NCI-H1092 (cell line): ENCODE measurements around the gene ANKRD34B.

ENCODE experiments used
- DNase-seq: peaks from one replicate; lab custom pipeline; 2025; lab: John Stamatoyannopoulos, UW

ANKRD34B gene

DNA sequence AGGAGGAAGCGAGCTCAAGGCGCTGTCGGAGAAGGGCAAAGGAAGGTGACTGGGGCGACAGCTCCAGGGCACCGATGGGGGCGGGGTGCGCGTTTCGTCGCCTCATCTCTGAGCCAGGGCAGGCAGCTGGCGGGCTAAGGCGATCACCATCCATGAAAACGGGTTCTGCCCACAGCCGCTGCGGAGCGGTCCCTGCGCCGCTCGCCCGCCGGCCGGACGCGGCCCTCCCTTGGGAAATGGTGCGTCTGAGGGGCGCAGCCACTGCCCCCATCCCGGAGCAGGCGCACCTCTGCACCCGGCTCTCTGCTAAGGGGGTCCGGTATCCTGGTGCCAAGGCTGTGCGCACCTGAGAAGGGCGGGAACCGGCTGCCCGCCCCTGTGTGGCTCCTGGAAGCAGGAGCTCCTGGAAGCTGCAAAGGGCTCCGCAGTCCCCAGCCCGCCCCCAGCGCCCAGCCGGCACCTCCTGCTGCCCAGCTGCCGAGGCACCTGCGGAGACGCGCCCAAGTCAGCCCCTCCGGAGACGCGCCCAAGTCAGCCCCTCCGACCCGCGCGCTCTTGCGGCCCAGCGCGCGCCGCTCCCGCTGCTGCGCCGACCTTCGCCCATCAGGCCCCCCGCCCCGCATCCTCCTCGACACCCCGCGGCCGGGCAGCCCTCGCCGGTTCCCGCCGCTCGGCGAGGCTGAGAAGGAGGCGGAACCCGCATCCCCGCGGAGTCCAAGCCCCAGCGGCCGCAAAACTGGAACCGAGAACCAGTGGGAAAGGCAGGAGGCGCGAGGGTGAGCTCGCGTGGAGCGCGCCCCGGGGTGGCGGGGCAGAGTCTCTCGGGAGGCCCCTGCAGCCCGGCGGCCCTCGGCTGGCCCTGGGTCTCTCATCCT lies 757 bp downstream of the ANKRD34B start:
- no peak for DNase-seq

DNA sequence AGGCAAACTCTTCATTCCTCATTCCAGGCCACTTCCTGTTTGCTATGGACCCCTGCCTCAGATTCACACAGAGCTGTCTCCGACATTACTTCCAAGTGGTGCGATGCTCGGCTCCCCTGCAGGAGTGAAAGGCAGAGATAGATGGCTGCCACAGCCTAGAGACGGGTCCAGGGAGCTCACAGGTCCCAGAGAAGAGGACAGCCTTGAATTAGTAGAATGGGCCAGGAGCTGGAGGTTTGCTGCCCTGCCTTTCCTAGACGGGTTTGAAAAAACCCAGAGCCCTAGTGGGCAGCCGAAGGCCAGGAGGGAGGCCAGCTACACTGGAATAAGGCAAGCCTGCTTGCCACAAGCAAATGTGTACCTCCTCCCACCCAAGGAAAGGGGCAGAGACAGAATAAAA lies 1.8 kb downstream of the ANKRD34B start:
- no peak for DNase-seq

DNA sequence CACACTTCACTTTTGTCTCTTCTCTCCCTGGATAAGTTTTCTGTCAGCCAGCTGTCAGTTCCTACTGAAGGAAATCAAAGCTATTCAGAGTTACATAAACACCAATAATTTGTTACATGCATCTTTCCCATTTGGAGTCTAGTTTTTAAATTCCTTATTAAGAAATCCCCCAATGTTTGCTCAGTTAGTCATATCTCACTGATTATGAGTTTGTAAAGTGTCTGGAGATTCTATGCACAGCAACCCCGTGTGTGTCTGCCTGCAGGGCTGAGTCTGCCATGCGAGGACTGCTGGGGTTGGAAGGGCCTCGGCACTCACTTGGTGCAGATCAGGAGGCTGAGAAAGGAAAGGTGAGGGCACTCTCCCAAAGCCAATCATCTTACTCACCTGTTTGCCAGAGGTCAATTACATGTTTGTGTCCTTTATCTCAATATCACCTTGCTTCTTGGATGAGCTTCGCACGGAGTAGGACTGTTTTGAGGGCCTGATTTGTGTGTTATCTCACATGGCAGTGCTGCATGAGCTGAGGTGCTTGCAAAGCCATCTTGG lies 3.3 kb downstream of the ANKRD34B start:
- DNase-seq = no peak

DNA sequence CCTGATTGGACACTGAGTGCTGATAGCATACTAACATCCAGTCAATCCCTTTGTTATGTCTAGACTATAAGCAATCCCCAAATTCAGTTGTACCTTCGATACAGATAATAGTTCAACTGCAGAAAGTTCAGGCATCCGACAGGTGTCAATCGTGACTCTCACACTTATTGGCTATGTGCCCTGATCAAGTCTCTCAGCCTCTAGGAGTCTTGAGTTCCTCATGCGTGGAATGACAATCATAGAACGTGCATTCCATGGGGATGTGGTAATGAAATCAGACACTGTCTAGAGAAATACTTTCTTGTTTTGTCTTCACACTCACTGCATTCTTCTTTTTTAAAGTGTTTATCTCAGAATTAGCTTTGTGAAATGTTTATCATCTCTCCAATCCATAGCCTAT lies 4.8 kb downstream of the ANKRD34B start:
- DNase-seq = no peak

DNA sequence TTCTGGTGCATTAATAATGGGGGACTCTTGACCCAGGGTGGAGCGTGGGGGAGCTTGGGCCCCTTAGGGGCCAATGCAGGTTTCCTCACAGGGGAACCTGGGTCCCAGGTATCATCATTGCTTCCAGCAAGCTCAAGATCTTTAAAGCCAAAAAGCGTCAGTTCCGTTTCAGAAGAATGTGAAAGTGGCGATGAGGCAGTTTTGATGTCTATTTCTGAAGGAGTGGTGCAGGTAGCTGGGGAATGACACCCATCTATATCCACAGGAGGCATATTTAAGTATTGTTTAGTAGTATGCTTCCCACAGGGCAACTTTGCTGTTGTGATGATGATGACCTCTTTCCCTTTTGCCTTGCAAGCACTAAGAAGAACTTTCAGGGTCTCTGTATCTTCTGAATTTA lies 10.8 kb downstream of the ANKRD34B start:
- no peak for DNase-seq

DNA sequence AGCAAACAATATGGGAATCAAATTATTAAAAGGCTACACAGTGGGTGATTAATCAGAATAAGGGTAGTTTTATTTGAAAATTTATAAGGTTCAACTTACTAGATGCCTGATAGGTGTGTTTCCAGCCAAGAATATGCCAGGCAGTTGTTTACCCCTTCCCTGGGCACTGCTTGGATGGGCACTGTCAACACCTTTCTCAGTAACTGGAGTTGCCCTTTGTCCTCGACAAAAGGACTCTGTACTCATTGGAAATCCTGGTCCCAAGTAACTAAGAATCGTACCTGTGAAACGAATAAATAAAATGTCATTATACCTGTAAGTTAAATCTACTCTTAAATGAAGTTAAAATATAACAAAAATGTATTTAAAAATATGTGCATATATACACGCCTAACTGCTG lies 15.0 kb downstream of the ANKRD34B start:
- no peak for DNase-seq

DNA sequence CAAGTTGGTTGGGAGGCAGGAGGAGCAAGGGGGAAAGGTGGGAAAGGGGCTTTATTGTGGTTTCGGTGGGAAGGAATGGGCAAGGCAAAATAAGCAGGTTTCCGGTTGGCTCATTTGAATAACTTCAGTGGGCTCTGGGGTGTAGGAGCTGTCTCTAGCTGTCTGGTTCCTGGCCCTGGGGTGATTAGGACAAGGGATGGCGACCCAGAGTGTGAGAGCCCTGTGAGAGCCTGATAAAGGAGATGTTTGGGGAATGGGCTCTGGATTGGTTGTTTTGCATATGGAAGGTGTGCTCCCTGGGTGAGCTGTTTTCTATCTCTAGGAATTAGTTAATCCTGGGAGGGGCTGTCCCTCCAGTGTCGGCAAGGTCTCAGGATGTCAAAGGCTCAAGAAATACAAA lies 15.4 kb downstream of the ANKRD34B start:
- DNase-seq = no peak

DNA sequence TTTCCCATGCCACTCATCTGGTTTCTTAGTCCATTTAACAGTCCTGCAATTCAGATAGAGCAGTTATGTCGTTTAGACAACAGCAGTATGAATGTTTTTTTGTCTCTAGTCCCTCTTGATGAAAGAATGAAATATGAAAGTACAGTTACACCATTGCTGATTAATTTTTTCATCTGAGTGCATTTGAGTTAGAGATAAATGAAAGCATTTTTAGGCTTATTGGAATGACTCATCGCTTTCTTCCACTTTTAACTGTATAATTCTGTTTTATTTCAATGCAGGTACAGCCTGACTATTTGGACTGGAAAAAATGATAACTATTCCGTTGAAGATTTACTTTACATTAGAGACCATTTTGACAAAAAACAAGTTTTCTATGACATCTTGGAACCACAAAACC lies 28.7 kb downstream of the ANKRD34B start:
- no peak for DNase-seq

DNA sequence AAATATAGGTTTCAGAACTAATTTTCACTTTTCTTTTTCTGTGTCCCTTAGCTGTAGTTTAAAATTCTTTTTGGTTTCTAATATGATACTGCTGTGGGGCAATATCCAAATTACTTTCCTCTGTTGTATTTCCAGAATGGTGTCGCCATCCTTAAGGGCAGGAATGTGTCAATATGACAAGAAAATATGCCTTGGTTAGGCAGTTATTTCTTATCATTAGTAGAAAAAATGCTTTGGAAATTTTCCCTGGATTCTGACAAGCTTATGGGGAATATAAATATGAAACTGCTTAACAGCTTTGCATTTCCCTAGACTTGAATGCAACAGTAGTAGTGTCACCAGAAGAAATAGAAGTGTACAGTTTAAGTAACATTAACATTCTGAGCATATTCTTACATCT lies 29.4 kb downstream of the ANKRD34B start:
- DNase-seq = no peak

DNA sequence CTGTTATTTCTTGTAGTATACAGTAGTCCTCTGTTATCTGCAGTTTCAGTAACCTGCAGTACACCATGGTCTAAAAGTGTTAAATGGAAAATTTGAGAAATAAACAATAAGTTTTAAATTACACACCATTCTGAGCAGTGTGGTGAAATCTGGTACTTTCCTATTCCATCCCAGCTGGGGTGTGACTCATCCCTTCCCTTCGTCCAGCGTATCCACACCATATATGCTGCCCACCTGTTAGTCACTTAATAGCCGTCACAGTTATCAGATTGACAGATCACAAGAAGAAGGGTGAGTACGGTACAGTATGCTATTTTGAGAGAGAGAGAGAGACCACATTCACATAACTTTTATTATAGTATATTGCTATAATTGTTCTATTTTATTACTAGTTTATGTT lies 53.3 kb downstream of the ANKRD34B start:
- no peak for DNase-seq

DNA sequence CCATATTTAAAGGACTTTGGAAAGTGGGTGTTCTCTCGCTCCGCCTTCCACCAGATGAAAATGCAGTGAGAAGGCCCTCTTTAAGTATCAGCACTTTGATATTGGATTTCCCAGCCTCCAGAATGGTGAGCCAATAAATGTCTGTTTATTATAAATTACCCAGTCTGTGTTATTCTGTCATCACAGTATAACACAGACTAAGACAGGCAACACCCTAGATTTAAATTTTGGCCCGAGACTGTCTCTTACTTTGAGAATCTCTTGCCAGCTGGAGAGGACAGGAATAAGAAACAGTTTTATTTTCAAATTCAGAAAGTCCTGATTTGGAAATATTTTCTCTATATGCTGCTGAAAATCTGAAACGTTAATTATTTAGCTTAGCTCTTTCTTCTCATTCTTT lies 60.7 kb downstream of the ANKRD34B start:
- no peak for DNase-seq

DNA sequence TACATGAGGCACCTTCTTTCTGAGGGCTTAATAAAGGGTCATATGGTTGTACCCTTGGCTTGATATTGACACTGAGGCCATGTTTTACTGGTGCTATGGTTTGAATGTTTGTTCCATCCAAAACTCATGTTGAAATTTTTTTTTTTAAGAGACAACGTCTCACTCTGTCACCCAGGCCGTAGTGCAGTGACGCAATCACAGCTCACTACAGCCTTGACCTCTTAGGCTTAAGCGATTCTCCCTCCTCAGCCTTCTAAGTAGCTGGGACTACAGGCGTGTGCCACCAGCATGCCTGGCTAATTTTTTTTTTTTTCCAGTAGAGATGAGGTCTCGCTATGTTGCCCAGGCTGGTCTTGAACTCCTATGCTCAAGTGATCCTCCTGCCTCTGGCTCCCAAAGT lies 61.2 kb downstream of the ANKRD34B start:
- no peak for DNase-seq

DNA sequence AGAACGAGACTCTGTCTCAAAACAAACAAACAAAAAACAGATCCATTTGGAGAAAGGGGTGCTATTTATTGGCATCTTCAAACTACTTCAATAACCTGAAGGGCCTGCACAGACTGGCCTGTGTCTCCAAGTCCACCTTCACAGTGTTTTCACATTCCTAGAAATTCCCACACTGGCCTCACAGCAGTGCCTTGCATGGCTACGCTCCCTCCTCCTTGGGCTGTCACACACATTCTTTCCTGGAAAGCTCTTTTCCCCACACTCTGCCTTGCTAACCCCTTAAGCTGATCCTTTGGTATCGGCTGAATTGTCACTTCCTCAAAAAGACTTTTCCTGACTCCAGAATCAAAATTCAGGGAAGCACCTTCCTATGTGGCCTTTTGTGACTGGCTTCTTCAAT lies 62.4 kb downstream of the ANKRD34B start:
- no peak for DNase-seq
